RKO (cell line): Measurements from ENCODE around the gene RAD51.
"Not testable (repeated sequence)": the region's sequence is repeated elsewhere in the genome, so short reads cannot be mapped to it uniquely, and the experiment has no call there.

Source experiments
- DNase-seq: peaks from one replicate; pipeline ENCODE4 v3.0.0-alpha.2; 2016; ENCODE audit warnings: low spot score

RAD51 gene

DNA sequence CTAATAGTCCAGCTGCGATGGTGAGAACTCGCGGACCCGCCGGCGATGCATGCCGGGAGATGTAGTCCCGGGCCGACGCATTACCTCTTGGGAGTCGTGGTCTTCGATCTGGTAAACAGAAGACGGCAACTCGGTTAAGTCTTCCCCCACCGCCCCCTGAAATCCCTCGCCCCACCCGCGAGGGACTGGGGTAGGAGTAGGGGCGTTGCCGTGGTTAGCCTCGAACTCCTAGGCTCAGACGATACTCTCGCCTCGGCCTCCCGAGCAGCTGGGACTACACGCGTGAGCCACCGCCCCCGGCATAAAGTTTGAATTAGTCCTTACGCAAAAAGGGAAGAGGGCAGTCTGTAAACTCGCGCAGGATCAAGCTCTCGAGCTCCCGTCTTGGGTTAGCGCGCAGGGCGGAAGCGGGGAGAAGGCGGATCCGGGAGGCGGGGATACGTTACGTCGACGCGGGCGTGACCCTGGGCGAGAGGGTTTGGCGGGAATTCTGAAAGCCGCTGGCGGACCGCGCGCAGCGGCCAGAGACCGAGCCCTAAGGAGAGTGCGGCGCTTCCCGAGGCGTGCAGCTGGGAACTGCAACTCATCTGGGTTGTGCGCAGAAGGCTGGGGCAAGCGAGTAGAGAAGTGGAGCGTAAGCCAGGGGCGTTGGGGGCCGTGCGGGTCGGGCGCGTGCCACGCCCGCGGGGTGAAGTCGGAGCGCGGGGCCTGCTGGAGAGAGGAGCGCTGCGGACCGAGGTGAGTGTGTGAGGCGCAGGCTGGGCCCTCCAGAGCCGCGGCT lies at the start of gene RAD51:
Gene RAD51 (plus strand): TSS at position 487 of the 781 bp plus-strand sequence. CDS start 3,585 bp downstream, outside the sequence.
- peak; percentile 96 for DNase-seq

DNA sequence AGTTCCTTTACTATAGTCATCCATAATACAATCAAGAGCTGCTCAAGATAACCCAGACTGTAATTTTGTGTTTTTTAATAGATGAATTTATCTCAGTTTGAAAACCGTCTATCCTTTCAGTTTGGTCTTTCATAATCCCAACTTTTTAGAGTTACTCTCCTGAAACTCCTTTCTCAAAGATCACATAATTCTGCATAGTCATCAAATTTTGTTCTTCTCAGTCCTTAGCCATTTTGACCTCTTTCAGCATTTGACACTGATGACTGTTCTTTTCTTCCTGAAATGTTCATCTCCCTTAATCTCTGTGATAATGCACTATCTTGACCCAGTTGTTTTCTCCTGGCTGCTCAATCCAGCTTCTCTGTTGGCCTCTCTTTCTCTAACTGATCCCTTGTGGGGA lies 47.5 kb upstream of the RAD51 start:
- no peak for DNase-seq

- DNase-seq: peak; percentile 16
These were observed 44.5 kb upstream of the RAD51 start for GRCh38 chr15:40650479-40650878.

- DNase-seq: no peak
These were observed 34.3 kb upstream of the RAD51 start for GRCh38 chr15:40660686-40661085.

- DNase-seq: no peak
These were observed 30.1 kb upstream of the RAD51 start for GRCh38 chr15:40664909-40665308.

GRCh38 chr15:40676290-40676689 lies 18.7 kb upstream of the RAD51 start:
- not testable (repeated sequence) for DNase-seq

DNA sequence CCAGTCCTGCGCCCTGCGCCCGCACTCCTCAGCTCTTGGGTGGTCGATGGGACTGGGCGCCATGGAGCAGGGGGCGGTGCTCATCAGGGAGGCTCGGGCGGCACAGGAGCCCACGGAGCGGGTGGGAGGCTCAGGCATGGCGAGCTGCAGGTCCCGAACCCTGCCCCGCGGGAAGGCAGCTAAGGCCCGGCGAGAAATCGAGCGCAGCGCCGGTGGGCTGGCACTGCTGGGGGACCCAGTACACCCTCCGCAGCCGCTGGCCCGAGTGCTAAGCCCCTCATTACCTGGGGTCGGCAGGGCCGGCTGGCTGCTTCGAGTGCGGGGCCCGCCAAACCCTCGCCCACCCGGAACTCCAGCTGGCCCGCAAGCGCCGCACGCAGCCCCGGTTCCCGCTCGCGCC lies 18.1 kb upstream of the RAD51 start:
- DNase-seq: not testable (repeated sequence)

GRCh38 chr15:40680151-40680550 lies 14.8 kb upstream of the RAD51 start:
- DNase-seq: no peak

DNA sequence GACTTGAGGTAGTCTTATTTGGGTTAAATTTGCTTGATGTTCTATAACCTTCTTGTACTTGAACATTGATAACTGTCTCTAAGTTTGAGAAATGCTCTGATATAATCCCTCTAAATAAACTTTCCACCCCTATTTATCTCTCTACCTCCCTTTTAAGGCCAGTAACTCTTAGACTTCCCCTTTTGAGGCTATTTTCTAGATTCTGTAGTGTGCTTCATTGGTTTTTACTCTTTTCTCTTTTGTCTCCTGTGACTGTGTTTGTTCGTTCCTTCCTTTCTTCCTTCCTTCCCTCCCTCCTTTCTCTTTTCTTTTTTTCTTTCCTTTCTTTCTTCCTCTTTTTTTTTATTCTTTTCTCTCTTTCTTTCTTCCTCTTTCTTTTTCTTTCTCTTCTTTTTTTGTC lies 14.0 kb upstream of the RAD51 start:
- not testable (repeated sequence) for DNase-seq

- DNase-seq: no peak
These were observed 10.6 kb upstream of the RAD51 start for GRCh38 chr15:40684381-40684780.

GRCh38 chr15:40685376-40685775 lies 9.6 kb upstream of the RAD51 start:
- DNase-seq: no peak

GRCh38 chr15:40688932-40689799 lies 5.8 kb upstream of the RAD51 start:
- no peak for DNase-seq

DNA sequence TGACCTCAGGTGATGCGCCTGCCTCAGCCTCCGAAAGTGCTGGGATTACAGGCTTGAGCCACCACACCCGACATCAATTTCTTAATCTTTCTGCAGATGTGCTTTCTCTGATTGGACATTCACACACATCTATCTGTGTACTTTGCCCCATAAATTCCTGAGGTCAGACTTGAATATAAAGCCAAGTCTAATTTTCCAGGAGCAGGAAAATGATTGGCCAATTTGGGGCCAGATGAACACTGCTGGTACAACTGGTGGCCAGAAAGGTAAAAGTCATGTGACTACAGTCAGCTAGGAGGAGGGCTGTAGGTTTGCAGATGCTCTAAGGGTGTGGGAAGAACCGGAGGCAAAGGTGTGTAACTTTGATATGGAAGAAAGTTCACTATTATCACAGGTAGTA lies 3.2 kb upstream of the RAD51 start:
- no peak for DNase-seq

DNA sequence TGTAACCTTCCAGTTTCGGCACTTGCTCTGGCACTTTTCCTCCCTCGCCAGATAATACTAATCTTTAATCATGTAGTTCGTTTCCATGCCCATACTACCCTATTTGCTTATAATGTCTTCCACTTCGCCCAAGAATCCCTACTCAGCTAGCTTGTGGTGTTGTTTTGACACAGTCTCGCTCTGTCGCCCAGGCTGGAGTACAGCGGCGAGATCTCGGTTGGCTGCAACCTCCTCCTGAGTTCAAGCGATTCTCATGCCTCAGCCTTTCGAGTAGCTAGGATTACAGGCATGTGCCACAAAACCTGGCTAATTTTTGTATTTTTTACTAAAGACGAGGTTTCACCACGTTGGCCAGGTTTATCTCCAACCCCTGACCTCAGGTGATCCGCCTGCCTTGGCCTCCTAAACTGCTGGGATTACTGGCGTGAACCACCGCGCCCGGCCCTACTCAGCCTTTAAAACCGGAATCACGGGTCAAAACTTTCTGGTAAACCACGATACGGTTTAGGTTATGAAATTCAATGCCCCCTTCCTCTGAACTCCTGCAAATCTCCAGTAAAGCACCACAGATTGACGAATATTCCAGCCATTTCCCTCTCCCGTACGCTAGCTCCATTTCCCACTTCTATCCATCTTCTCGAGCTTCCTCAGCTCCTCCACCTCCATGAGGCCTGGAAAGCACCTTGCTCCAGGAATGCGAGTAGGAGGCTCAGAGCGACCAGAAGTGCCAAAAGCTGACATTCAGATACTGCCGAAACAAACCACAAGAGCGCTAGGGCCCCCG lies 878 bp upstream of the RAD51 start:
- no peak for DNase-seq

DNA sequence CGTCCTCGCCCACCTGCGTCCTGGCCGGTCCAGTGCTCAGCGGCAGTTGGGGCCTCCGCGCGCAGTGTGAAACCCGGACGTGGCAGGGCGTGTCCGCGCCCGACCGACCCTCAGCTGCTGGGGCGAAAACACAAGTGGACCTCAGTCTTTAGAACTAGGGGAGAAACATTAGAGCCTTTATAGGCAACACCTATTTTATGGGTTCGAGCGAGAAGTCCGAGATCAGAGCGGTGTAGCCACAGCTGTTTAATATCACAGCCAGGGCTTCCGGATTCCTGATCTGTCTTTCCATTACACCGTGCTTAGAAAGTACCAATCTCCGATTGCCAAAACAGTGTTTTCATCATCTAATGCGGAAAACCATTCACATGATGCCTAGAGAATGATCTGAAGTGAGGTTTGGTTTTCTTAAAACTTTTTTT lies 506 bp downstream of the RAD51 start:
- DNase-seq: no peak

DNA sequence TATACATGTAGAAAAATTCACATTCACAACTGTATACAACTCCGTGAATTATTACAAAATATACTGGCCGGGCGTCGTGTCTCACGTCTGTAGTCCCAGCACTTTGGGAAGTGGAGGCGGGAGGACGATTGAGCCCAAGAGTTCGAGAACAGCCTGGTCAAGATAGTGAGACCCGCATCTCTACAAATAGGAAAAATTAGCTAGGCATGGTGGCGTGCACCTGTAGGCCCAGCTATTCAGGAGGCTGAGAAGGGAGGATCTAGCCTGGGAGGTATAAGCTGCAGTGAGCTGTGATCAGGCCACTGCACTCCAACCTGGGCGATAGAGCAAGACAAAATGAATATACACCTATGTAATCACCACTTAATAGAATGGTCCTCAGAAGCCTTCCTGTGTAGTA lies 1.3 kb downstream of the RAD51 start:
- peak; percentile 12 for DNase-seq

GRCh38 chr15:40697916-40698315 lies 2.9 kb downstream of the RAD51 start:
- no peak for DNase-seq

DNA sequence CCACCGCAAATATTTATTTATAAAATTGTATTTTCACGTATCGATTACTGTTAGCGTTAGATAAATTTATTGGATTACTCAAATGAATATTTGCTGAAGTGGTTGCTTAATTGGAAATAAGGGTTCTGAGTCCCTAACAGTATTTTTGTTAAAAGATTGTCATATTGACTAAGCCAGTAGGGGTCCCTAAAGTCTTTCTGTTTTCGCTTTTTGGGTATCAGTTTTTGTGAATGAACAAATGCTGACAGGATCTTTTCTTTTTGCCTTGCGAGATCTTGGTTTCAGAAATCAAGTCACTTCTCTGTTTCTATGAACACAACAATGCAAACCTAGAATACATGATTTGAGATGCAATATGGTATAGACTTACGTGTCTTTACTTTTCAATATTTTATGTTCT lies 7.1 kb downstream of the RAD51 start:
- DNase-seq: peak; percentile 31

GRCh38 chr15:40706121-40706520 lies 11.1 kb downstream of the RAD51 start:
- DNase-seq: no peak

DNA sequence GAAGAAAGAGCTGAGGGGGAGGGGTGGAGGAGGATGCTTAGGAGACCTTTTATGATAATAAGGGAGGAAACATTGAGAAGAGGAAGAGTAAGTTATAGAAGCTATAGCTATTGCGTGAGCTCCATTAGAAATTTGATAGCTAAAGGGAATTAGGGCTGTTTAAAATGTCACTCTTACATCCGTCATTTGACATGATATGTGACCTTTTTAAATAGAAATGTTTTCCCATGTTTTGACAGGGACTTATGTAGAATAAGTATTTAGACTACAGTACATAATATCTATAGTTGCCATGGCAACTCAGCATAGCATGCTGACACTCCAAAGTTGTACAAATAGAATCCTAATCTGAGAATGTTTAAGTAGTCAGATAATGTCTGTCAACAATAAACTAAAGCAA lies 19.2 kb downstream of the RAD51 start:
- DNase-seq: no peak

- no peak for DNase-seq
These were observed 21.2 kb downstream of the RAD51 start for GRCh38 chr15:40716165-40716564.

GRCh38 chr15:40721701-40722100 lies 26.7 kb downstream of the RAD51 start:
- no peak for DNase-seq
